ENCODE data around the gene CD300E.
"Not testable (repeated sequence)": the region's sequence is repeated elsewhere in the genome, so short reads cannot be mapped to it uniquely, and the experiment has no call there.

Gene CD300E

DNA sequence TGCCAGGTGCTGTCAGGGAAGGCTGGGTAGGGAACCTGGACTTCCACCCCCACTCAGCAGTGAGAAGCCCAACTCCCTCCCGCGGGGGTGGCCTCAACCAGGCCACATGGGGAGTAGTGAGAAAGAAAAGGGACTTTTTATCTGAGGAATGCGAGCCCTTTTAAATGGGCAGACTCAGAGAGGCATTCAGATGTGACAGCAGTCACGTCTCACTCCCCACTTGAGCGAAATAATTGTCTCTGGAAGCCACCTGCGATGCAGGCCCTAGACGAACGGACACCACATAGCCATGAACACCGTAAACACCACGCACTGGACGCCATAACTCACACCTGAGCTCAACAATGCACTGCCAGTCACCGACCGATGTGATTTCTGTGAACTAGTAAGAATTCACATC is 11.9 kb upstream of the CD300E start:
- peak; percentile 42 for DNase-seq

DNA sequence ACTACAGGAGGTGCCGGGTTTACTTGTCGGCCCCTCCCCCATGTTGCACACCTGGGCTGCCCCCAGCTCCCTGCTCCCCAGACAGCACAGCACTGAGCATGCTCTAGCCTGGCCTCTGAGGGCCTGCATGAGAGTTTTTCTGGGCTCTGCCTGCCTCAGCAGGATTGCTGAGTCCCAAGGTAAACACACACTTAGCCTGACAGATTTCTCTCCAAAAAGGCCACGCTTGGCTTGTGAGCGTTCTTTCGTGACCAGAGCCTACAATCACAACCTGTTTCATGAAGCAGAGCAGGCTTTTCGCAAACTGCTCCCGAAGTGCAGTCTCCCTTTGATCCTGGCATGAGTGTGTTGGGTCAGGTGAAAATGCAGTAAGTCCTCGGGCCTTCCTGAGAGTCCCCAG is 9.8 kb upstream of the CD300E start:
- peak; percentile 32 for DNase-seq

DNA sequence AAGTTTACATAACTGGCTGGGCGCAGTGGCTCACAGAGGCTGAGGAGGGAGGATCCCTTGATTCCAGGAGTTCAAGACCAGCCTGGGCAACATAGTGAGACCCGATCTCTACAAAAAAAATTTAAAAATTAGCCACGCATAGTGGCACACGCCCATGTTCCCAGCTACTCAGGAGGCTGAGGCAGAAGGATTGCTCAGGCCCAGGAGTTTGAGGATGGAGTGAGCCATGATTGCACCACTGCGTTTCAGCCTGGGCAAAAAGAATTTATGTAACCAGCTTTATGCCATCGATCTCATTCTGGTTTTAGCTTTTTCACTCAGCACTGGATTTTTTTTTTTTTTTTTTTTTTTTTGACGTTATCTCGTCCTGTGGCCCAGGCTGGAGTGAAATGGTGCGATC is 9.1 kb upstream of the CD300E start:
- no peak for DNase-seq

DNA sequence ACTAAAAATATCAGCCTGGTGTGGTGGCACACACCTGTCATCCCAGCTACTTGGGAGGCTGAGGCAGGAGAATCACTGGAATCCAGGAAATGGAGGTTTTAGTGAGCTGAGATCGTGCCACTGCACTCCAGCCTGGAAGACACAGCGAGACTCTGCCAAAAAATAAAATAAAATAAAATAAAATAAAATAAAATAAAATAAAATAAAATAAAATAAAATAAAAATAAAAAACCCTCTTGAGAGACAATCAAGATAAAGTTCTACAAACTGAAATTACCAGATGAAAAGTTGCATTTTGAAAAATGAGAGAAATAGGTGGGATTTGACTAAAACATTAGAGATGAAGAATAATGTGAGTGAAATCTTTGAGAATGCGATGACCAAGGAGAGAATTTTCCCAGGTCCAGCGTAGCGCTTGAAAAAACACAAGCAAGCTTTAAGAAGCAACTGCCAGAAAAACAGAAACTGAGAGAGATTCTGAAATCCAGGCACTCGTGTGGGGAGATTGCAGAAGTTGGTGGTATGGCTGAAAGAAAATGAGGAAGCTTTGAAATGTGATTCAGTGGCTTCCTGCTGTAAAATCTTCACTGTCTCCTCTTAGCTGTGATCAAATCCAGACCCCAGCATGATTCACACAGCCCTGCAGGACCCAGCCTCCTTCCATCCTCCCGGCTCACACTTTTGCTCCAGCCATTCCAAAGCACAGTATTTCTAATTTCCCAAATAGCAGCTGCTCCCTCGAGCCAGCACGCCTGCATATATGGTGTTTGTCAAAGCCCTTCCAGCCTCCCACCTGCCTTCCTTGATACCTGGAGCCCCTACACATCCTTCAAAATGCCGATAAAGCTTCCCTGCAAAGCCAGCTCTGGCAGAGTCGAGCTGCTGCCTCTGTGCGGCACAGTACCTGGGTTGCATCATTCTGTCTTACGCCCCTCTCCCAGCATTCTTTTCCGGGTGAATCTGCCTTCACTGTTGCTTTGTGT is 8.2 kb upstream of the CD300E start:
- no peak for DNase-seq

DNA sequence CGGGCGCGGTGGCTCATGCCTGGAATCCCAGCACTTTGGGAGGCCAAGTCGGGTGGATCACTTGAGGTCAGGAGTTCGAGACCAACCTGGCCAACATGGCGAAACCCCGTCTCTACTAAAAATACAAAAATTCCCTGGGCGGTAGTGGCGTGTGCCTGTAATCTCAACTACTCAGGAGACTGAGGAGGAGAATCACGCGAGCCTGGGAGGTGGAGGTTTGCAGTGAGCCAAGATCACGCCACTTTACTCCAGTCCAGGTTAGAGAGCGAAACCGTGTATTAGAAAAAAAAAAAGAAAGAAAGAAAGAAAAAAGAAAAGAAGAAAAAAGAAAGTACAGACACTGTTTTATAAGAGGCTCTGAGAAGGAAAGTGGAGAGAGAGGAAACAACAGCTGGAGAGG is 6.7 kb upstream of the CD300E start:
- DNase-seq = not testable (repeated sequence)

DNA sequence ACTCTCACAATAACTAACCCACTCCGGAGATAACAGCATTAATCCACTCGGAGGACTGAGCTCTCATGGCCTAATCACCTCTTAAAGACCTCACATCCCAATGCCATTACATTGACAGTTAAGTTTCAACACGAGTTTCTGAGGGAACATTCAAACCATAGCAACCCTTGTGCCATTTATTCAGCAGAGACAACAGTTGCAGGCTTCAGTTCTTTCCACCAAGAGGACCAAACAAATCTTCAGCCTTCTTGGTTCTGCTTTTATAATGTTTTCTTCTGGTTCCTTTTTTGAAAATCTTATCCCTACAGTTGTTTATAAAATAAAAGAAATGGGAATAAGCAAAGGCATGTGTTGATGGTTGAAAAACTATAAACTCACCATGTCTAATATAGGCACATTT is 2.1 kb upstream of the CD300E start:
- DNase-seq = no peak

DNA sequence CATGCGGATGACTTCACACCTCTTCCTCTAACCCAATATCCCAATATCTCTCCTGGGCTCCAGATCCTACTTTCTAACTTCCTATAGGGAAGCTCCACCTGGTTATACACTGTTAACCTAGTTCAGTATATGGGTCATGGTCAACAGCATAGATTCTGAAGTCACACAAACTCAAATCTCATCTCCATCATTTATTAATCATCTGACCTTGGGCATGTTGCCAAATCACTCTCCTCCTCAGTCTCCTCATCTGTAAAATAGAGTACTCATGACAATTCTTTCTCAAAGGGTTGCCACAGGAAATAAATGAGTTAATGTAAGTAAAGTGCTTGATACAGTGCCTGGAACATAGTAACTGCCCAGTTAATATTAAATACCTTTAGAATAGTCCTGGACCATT is 593 bp upstream of the CD300E start:
- no peak for DNase-seq

DNA sequence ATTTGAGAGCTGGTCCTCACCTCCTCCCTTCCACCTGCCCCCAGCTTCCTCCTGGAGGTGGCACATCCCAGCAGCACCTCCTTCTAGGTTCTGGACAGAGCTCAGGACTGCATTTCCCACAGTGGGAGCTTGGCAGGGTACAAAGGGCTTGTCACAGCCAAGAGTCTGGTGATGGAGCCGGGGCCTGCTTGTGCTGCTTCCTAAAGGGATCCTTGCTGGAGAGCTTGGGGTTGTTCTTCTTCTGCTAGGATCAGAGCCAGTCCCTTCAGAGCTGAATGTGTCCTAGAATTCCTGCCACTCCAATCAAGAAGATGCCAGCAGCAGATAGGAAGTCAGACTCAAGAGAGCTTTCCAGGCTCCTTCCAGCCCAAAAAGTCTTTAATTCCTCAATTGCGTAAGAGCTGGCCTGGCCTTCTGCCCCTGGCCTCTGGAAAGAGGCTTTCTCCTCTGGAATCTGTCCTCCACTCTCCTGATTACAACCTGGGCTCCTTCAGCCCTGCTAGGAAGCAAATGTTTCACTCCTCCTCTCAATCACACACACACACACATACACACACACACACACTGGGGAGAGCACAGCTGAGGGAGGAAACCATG is 4.4 kb downstream of the CD300E start:
- DNase-seq = no peak

DNA sequence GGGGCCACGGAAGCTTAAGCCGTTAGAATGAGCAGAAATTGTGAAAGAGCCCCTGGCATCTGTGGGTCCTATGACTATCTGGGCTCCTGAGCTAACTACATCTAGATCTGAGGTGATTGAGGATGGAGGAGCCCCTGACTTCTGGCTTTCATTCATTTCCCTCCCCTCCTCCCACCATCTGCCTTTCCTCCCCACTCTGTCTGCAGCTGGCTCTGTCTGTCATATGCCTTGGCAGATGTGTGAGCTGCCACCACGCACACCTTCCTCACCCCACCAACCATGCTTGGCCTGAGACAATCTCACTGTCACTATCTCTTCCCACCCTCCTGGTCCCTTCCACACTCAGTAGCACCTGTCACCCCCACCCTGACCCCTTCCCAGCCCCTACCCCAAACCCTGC is 5.1 kb downstream of the CD300E start:
- DNase-seq = no peak

DNA sequence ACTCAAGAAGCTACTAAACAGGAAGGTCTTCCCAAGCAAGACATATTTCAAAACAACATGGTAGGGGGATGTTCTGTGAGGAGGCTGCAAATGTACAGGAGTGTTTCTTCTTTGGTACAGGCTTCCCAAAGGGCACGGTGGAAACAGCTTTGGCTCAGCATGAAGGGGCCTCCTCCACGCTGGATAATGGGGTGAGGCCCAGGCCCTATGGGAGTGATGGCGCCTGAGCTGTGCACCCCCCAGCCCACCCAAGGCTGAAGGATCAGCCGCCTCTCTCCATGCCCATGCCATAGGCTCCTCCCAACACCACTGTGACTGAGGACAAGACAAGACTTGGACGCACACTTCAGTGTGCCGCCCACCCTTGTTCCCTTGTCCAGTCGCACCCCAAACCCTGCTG is 6.8 kb downstream of the CD300E start:
- no peak for DNase-seq

DNA sequence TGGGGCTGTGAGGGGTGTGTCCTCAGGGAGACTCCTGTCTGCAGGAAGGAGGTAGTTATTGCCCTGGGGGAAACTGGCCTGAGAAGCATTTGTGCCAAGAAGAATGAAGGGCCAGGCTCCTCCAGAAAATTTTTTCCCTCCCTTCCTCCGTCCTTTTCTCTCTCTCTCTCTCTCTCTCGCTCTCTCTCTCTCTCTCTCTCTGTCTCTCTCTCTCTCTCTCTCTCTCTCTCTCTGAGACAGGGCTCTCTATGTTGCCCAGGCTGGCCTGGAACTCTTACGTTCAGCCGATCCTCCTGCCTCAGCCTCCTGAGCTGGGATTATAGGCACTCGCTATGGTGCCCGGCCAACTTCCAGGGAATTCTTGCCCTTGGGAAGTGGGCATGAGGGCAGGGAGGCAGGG is 11.5 kb downstream of the CD300E start:
- no peak for DNase-seq

DNA sequence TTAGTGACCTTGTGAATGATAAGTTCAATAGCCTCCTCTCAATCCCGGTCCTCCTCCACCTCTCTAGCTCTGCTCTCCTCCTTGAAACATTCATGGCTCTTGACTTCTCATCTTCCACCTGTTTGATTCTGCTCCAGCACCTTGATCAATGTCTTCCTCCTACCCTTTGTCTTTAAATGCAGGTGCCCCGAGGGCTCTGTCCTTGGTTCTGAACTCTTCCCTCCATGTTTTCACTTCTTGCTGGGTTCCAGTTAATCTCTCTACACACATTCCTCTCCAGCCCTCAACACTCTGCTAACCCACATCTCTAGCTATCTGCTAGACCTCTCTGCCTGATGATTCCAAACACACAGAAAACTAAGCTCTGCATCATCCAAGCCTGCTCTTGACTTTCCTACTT is 13.4 kb downstream of the CD300E start:
- DNase-seq = no peak

DNA sequence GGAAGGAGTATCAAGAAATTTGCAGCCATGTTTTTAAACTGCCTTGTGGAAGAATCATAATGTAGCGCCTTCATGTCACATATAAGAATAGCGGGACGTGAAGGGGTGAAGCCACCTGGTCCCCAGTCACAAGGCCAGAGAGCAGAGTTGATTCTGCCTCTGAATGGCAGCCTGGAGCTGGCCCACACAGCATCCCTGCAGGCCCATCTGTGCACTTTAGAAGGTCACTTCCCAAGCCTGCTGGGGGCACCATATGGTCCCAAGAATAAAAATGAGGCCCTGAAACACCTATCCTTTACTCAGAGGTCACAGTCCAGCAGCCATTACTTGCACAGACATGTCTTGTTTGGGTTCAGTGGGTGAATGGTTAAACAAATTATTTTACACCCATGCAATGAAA is 15.0 kb downstream of the CD300E start:
- no peak for DNase-seq

DNA sequence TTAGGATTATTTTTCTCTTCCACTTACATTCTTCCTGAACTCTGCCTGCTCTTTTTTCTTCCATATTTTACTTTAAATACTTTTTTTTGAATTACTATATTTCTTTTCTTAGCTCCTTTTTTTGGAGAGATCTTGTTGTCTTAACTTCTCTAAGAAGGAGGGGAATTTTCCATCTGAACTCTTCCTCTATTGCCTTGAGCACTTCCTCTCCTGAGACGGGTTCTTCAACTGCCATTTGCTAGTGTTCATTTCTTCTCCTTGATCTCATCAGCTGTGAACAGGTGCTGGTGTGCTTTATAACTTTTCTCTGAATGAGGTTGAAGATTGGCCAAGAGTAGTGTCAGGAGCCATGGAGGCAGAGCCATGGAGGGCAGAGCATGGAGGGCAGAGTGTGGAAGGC is 16.3 kb downstream of the CD300E start:
- no peak for DNase-seq

DNA sequence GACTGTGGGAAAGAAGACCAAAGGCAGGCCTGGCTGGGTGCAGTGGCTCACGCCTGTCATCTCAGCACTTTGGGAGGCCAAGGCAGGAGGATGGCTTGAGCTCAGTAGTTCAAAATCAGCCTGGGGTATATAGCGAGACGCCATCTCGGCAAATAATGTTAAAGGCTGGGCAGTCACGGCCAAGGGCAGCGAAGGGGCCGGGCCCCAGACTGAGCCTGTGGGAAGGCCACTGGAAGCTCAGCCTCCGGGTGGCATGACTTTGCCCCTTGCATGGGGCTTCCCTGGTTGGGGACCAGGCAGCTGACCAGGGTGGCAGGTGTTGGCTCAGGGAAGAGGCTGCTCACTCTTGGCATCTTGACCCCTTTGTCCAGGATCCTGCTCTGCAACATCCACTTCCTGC is 17.5 kb downstream of the CD300E start:
- DNase-seq = no peak

DNA sequence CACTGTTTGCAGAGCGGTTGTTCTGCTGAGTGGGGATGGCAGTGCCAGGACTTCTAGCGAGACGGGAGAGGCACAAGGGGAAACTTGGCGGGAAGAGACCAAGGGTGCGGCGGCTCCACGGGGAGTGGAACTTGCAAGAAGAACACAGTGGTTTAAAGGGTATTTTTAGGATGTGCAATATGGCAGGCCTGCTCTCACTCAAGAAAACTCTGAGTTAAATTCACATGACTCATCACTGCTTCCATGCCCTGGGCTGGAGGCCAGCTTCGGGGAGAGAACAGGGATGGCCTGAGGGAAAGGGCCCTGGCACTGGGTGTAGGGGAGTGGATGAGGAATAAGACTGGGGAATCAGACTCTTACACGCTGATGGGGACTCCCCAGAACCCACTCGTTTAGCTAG is 18.2 kb downstream of the CD300E start:
- DNase-seq = no peak

DNA sequence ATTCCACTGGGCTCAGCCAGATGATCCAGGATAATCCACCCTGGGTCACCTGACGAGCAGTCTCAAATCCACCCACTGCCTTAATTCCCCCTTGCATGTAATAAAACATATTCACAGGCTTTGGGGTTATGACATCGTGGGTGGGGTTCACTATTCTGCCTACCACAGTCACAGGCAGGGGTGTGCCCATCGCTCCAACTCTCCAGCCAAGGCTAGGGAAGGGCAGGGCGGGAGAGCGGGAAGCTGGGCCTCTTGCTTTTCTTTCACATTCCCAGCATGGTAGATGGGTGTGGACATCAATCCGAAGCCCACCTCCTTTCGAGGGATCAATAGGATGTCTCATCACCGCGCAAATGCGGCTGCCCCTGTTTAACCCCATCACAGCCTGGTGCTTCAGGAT is 18.8 kb downstream of the CD300E start:
- DNase-seq = no peak

DNA sequence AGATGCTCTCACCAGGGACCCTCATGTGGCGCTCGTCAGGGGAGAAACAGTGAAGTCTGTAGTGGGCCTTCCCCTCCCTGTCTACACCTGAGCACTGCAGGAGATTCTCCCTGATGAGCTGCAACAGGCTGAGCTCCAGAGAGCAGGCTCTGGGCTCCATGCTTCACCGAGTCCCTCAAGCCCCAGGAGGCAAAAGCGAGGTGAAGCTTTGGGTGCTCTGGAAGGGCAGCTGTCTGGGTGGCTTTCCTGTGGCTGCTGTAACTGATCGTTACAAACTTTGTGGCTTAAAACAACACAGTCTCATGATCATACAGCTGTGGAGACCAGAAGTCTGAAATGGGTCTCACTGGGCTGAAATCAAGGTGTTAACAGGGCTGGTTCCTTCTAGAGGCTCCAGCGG is 19.3 kb downstream of the CD300E start:
- no peak for DNase-seq

DNA sequence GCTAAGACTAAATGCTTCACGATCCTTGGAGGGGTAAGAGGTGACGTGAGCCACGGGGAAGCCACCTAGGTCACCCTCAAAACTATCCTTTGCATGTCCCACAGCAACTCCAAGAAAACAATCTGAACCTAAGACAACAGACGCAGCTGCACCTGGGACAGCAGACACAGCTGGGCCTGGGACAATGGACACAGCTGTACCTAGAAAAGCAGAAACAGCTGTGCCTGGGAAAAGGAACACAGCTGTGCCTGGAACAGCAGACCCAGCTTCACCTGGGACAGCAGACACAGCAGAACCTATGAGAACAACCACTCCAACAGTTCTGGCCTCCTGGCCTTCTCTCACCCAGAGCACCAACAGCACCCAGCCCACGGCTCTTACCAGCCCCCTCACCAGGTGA is 19.8 kb downstream of the CD300E start:
- no peak for DNase-seq

DNA sequence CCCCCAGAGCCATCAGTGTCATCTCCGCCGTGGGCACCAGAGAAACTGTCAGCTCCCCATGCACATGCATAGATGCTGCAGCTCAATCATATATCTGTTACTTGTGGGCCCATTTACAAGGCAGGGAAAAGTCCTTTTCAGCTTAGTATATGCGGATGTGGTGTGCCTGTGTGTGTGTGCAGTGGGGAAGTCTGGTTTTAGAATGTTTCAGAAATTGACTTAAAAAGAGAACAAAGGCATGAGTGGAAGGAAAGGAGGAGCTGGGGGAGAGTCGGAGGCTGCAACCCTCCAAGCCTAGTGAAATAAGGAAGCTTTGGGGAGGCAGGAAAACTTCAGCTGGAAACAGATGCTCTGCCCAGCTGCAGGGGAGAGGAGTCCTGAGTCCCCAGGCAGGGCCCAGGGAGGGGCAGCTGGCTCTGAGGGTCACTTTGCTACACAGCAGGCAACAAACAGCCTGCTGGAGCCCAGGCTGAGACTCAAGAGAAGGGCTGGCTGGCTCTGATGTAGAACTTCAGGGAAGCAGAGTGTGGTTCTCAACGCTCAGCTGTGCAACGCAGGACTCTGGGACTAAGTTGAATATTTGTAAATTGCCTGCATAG is 20.4 kb downstream of the CD300E start:
- no peak for DNase-seq

DNA sequence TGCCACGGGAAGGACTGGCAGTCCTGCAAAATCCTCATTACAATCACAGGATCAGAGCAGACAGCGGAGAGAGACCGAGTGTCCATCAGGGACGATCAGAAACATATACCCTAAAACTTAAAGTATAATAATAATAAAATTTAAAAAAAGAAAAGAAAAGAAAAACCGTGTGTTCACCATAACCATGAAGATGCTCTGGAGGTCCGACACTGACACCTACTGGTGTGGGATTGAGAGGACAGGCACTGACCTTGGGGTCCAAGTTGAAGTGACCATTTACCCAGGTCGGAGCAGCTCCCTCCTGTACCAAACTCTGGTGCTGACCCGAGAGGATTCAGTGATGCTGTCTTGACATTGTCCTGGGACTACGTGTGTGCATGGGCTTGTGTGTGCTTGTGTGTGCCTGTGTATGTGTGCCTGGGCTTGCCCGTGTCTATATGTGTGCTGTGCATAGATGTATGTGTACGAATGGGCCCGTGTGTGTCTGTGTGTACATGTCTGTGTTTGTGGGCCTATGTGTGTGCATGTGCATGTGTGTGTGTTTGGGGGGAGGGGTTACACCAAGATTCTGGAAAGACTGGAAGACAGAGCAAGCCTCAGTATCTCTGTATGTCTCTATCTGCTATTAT is 21.5 kb downstream of the CD300E start:
- no peak for DNase-seq

DNA sequence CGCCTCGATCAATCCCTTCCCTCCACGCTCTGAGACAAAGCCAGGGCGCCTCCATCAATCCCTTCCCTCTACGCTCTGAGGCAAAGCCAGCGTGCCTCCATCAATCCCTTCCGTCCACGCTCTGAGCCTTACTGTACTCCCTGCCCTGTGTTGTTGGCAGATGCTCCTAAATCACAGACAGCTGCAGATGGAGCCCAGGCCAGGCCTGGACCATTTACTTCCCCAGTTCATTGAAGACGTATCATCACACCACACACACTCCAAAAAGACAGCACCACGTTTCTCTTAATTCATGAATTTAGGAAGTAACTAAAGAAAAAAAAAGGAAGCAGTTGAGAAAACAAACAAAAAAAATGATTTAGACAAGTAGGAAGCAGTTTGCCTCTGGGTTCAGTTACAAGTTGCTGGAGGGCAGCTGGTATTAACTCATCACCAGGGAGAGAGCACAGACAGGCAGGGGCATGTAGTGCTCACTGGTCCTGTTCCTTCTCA is 24.0 kb downstream of the CD300E start:
- no peak for DNase-seq

DNA sequence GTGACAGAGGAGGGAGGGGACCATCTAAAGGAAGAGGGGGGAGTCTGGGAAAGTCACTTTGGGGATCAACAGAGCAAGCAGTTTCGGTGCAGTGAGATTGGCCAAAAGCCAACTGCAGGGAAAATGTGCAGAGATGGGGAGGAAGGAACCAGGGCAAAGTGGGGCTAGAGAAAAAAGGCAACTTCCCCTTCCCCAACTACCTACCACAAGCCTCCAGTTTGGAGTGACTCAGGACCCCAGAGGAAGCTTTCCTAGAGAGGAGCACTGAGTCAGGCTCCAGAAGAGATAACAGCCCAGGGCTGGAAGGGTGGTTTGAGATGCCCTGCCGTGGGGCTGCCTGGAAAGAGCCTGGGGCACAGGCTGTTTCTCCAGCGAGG is 24.5 kb downstream of the CD300E start:
- DNase-seq = no peak

All from right kidney (tissue), 1 donor.